Epithelial cell of esophagus (primary cell): Measurements from ENCODE around the gene PRCD.

Experiments used
- DNase-seq: peaks from one replicate; pipeline ENCODE4 v3.0.0; 2010; ENCODE audit warnings: low read depth
- H3K4me3 ChIP-seq: 2 replicates; pipeline ENCODE4 v1.5.1; 2011; ENCODE audit warnings: mild to moderate bottlenecking, low read length, control low read depth
- CTCF ChIP-seq: IDR thresholded peaks from 2 replicates; pipeline ENCODE4 v1.5.1; 2011; ENCODE audit warnings: low read depth, mild to moderate bottlenecking, low read length, control low read depth, inconsistent platforms; ENCODE audit not compliant: insufficient read depth; ENCODE audit errors: missing control alignments

Gene PRCD

GRCh38 chr17:76549215-76549518, 9.3 kb downstream of the PRCD start:
- TF ChIP-seq CTCF = no peak
- DNase-seq = no peak
- H3K4me3 ChIP-seq = peak overlapping the region; percentile 45

- TF ChIP-seq CTCF = no peak
- DNase-seq = no peak
- H3K4me3 ChIP-seq = peak overlapping the region; percentile 45
These were observed 9.7 kb downstream of the PRCD start for GRCh38 chr17:76549539-76549938.

- no peak for TF ChIP-seq CTCF
- peak; percentile 95 for DNase-seq
- H3K4me3 ChIP-seq = peak overlapping the region; percentile 45
These were observed 11.1 kb downstream of the PRCD start for GRCh38 chr17:76550712-76551615.

- DNase-seq = no peak
- TF ChIP-seq CTCF = no peak
- H3K4me3 ChIP-seq = no peak overlapping the region
These were observed 11.8 kb downstream of the PRCD start for GRCh38 chr17:76551685-76552084.

GRCh38 chr17:76553178-76553908, 13.5 kb downstream of the PRCD start:
- TF ChIP-seq CTCF = no peak
- no peak for DNase-seq
- H3K4me3 ChIP-seq = no peak overlapping the region

GRCh38 chr17:76554131-76554530, 14.3 kb downstream of the PRCD start:
- no peak for TF ChIP-seq CTCF
- no peak for DNase-seq

GRCh38 chr17:76556765-76557367, 17.0 kb downstream of the PRCD start:
- DNase-seq = peak; percentile 65
- peak overlapping the region; percentile 95 for H3K4me3 ChIP-seq
- no peak for TF ChIP-seq CTCF

More at GRCh38 chr17:76554131-76554530, 14.3 kb downstream of the PRCD start:
- H3K4me3 ChIP-seq = no peak overlapping the region
